Endothelial cell (in vitro differentiated cells): Measurements from ENCODE around the gene DGKQ. TPM values are rescaled to one million over a fixed set of nuclear protein-coding genes. Genes with fewer than 3 reads are reported as not detected.
A peak's percentile ranks its signal among the peaks of the same experiment; 100 is the strongest.
"Not testable (repeated sequence)": the region's sequence is repeated elsewhere in the genome, so short reads cannot be mapped to it uniquely, and the experiment has no call there.

Source experiments
- DNase-seq: peaks from one replicate; pipeline ENCODE4 v3.0.0; 2021; ENCODE audit warnings: low spot score
- H3K27ac Mint-ChIP-seq: one replicate; pipeline ENCODE4 v1.8.0; 2021; ENCODE audit warnings: mixed read lengths, inconsistent platforms; ENCODE audit not compliant: unreplicated experiment
- H3K27me3 Mint-ChIP-seq: one replicate; pipeline ENCODE4 v1.8.0; 2021; ENCODE audit warnings: mild to moderate bottlenecking, moderate library complexity, mixed read lengths, inconsistent platforms; ENCODE audit not compliant: unreplicated experiment
- H3K36me3 Mint-ChIP-seq: one replicate; pipeline ENCODE4 v1.8.0; 2021; ENCODE audit warnings: mild to moderate bottlenecking, low read depth, mixed read lengths, inconsistent platforms; ENCODE audit not compliant: unreplicated experiment
- H3K4me1 Mint-ChIP-seq: one replicate; pipeline ENCODE4 v1.8.0; 2021; ENCODE audit warnings: mild to moderate bottlenecking, mixed read lengths, inconsistent platforms; ENCODE audit not compliant: unreplicated experiment
- H3K4me3 Mint-ChIP-seq: one replicate; pipeline ENCODE4 v1.8.0; 2021; ENCODE audit warnings: mild to moderate bottlenecking, mixed read lengths, inconsistent platforms; ENCODE audit not compliant: unreplicated experiment
- H3K9me3 Mint-ChIP-seq: one replicate; pipeline ENCODE4 v1.8.0; 2021; ENCODE audit warnings: mixed read lengths, inconsistent platforms; ENCODE audit not compliant: unreplicated experiment
- total RNA-seq: library from RNA; stranded (reverse); fragmentation: NEBNext Ultra II Directional; extraction: Animal tissue kit (Norgen Biotek cat#: 25700); gene quantifications from one replicate; pipeline ENCODE4 v1.2.1, GENCODE V29; 2021; ENCODE audit not compliant: unreplicated experiment
- TF ChIP-seq, protein P1 (sequence below): fragments of 200-600 bp; sonication (generic); IDR thresholded peaks from one replicate; pipeline ENCODE4 v1.5.0; 2021; ENCODE audit warnings: antibody characterized with exemption; ENCODE audit not compliant: unreplicated experiment

The DGKQ gene
- total RNA-seq, 1 donor from 2014 or later = 14.5 TPM

DNA sequence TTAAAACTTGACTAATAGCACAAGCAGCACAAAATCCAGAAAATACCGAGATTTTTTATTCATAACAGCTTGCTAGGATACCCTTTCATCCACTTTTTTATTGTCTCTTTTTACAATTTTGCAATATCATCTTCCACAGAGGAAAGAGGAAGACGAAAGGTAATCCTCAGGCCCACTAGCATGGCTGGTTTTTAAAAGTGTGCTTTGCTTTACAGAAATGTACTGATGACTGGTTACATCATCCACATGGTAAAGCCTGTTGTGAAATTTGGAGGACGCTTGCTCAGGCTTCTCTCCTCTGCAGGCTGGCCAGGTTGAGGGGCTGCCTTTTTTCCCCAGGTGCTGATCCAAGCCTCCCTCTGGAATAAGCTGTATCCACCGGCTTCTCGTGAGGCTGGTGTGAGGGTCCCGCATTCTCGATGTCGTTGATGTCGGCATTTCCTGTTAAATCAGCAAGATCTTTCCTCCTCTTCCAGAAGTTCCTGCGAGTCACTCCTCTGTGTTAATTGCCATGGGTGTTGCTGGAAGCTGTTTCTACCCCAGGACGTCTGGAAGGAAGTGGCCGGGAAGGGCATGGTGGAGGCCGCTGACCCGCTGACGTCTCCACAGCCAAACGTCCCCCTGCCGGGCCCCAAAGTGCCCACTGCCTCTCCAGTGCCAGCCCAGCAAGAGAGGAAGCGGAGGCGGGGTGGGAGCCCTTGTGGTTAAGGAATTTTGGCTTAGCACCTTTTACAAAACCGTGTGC lies 5.8 kb upstream of the DGKQ start:
- no peak overlapping the region for H3K4me3 Mint-ChIP-seq
- H3K27me3 Mint-ChIP-seq = peaks cover 6% of the 10 kb centered on the region
- H3K4me1 Mint-ChIP-seq = peaks cover 21% of the 10 kb centered on the region
- no peaks in the 10 kb centered on the region for H3K9me3 Mint-ChIP-seq
- no peaks in the 10 kb centered on the region for H3K36me3 Mint-ChIP-seq
- TF ChIP-seq, protein P1, sequence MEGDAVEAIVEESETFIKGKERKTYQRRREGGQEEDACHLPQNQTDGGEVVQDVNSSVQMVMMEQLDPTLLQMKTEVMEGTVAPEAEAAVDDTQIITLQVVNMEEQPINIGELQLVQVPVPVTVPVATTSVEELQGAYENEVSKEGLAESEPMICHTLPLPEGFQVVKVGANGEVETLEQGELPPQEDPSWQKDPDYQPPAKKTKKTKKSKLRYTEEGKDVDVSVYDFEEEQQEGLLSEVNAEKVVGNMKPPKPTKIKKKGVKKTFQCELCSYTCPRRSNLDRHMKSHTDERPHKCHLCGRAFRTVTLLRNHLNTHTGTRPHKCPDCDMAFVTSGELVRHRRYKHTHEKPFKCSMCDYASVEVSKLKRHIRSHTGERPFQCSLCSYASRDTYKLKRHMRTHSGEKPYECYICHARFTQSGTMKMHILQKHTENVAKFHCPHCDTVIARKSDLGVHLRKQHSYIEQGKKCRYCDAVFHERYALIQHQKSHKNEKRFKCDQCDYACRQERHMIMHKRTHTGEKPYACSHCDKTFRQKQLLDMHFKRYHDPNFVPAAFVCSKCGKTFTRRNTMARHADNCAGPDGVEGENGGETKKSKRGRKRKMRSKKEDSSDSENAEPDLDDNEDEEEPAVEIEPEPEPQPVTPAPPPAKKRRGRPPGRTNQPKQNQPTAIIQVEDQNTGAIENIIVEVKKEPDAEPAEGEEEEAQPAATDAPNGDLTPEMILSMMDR = no peak
- H3K27ac Mint-ChIP-seq = peak overlapping the region; percentile 61
- no peak for DNase-seq

DNA sequence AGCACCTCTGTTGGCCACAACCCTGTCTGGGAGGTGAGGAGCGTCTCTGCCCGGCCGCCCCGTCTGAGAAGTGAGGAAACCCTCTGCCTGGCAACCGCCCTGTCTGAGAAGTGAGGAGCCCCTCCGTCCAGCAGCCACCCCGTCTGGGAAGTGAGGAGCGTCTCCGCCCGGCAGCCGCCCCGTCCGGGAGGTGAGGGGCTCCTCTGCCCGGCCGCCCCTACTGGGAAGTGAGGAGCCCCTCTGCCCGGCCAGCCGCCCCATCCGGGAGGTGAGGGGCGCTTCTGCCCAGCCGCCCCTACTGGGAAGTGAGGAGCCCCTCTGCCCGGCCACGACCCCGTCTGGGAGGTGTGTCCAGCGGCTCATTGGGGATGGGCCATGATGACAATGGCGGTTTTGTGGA lies 2.6 kb upstream of the DGKQ start:
- peaks cover 17% of the 10 kb centered on the region for H3K4me1 Mint-ChIP-seq
- H3K27me3 Mint-ChIP-seq, H3K36me3 Mint-ChIP-seq, H3K9me3 Mint-ChIP-seq, H3K27ac Mint-ChIP-seq, DNase-seq, H3K4me3 Mint-ChIP-seq: not testable (repeated sequence)

DNA sequence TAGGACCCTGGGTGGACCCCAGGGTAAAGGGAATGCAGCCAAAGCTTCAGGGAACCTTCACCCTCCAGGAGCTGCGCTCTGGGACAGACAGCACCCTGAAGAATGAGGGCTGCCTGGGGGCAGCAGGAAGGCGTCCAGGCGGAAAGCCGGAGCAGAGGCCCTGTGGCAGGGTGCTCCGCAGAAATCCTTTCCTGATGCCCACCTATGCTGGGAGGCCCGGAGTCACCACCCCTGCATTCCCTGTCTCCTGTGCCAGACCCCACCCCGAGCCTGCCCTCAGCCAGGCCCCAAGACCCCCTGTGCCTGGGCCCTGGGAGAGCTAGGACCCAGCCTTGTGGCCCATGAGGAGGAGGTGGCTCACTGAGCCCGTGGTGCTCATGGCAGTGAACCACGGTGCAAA lies 1.3 kb upstream of the DGKQ start:
- Mint-ChIP-seq H3K9me3 (no peaks in the 10 kb centered on the region), H3K4me3 (no peak overlapping the region), H3K27ac (no peak overlapping the region), H3K4me1 (peaks cover 8% of the 10 kb centered on the region), H3K36me3 (no peaks in the 10 kb centered on the region), H3K27me3 (peaks cover 14% of the 10 kb centered on the region)
- no peak for DNase-seq
- TF ChIP-seq, protein P1 = no peak

DNA sequence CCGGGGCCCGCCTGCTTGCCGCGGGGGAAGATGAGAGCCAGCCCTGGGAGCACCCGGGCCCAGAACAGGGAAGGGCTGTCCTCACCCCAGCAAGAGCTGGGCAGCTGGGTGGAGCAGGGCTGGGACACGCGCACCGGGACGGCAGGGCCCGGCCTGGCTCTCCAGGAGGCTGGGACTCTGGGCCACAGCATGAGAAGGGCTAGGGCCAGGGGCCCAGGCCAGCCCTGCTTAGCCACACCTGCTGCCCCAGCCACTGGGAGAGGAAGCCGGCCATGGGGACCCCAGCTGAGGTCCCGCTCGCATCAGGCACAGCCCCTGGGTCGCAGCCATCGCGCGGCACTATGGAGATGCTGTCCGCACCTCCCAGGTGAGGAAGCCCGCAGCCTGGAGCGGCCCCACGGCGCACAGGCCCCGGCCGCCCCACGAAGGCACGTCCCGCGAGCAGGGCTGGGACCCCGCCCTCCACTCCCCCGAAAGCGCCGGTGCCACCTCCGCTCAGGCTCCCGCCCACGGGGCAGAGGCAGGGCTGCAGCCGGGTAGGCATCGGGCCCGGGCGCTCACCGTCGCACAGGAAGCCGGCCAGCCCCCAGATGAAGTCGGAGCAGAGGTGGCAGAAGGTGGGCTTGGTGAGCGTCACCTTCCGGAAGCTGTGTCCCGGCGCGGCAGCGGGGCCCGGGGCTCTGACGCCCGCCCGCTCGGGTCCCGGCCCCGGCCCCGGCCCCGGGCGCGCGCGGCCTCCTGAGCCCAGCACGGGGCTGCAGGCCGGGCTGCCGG lies 531 bp downstream of the DGKQ start:
- Mint-ChIP-seq H3K27ac (no peak overlapping the region), H3K27me3 (peaks cover 18% of the 10 kb centered on the region), H3K9me3 (no peaks in the 10 kb centered on the region), H3K36me3 (no peaks in the 10 kb centered on the region), H3K4me3 (no peak overlapping the region), H3K4me1 (no peaks in the 10 kb centered on the region)
- no peak for DNase-seq
- TF ChIP-seq, protein P1 = no peak

DNA sequence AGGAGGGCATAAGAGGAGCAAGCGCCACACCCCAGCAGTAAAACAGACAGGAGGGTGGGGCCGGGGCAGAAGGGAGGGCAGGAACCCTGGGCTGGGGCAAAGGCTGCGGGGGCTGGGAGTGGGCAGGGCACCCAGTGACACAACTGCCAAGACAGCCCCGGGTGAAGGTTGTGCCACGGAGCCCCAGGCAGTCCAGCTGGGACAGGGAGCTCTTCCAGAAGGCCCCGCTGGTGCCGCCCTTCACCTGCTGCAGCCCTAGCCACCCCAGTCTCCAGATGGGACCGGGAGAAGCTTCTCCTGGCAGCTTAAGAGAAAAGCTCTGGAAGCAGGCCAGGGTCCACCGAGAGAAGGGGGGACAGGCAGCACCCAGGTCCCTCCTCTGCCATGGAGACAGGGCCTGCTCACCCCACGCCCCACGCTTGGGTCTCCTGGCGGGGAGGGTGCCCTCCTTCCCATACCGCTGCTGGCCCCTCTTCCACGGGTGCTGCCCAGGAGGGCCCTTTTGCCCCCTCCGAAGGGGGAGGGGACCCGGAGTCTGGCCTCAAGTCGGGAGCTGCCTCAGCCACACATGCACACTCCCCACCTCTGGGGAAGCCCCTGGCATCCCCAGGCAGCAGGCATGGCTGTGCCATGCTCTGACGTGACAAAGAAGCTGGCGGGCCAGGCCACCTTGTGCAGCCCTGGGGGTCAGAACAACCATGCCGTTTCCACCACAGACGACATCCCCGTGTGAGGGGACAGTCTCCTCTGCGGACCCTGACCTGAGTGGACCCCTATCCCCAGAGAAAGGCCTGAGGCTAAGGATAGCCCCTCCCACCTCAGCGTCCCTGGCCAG lies 1.5 kb downstream of the DGKQ start:
- Mint-ChIP-seq H3K36me3 (no peaks in the 10 kb centered on the region), H3K27ac (no peak overlapping the region), H3K9me3 (no peaks in the 10 kb centered on the region), H3K27me3 (peaks cover 18% of the 10 kb centered on the region), H3K4me3 (no peak overlapping the region), H3K4me1 (no peaks in the 10 kb centered on the region)
- DNase-seq = no peak
- TF ChIP-seq, protein P1 = no peak
